Measurements from ENCODE around the gene TULP1.

DNA sequence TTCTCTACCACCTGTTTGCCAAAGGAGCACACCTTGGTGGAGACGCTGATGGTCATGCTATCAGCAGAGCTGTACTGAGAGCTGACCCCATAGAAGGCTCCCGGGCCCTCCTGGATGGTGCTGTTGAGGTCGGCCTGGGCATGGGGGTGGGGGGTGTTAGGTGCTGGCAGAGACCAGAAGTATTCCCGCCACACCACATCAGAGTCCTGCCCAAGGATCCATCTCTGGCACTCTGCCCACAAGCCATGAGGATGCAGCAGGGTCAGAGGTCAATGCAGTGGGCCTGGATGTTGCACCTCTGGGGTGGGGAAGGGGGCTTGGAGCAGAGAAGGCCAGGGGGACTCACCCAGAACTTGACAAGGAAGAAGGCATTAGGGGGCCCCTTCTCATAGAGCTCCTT lies 37.1 kb downstream of the TULP1 start:
- TF ChIP-seq EZH2phosphoT487 (IDR thresholded peaks at IDR 0.05; ENCODE audit: insufficient read depth, low read depth) (no peak), EZH2 (IDR thresholded peaks at IDR 0.05; ENCODE audit: insufficient read depth, poor library complexity, severe bottlenecking) (no peak)
